Keratinocyte (primary cell): ENCODE results near the gene ZBED3. TPM values are rescaled to one million over a fixed set of nuclear protein-coding genes. Genes with fewer than 3 reads are reported as not detected.
A peak's percentile ranks its signal among the peaks of the same experiment; 100 is the strongest.

ENCODE experiments used
- DNase-seq: peaks from one replicate; pipeline ENCODE4 v3.0.0-alpha.2; 2011; ENCODE audit warnings: low read depth, missing footprints, low spot score
- FAIRE-seq: peaks from 2 replicates; lab custom pipeline; 2011; peaks lifted over from hg19 to GRCh38; lab: Jason Lieb, UNC
- H2AFZ ChIP-seq: 2 replicates; pipeline ENCODE4 v1.6.0; 2012; ENCODE audit warnings: low read length, control low read depth, inconsistent platforms; ENCODE audit not compliant: control insufficient read depth
- H3K27ac ChIP-seq: 2 replicates; pipeline ENCODE4 v1.5.1; 2011; ENCODE audit warnings: low read length; ENCODE audit not compliant: control insufficient read depth, insufficient read depth
- H3K27me3 ChIP-seq: 3 replicates; pipeline ENCODE4 v1.6.0; 2011; ENCODE audit warnings: low read length; ENCODE audit not compliant: control insufficient read depth, insufficient read depth; ENCODE audit errors: extremely low read depth
- H3K36me3 ChIP-seq, 2 experiments: 2 replicates in 1 of 2; 3 replicates in 1 of 2; pipeline ENCODE4 v1.5.1; 2011; ENCODE audit warnings: low read length in 2 of 2, mild to moderate bottlenecking in 1 of 2; ENCODE audit not compliant: control insufficient read depth in 2 of 2, insufficient read depth in 2 of 2; ENCODE audit errors: extremely low read depth in 1 of 2
- H3K4me1 ChIP-seq: 3 replicates; pipeline ENCODE4 v1.5.1; 2011; ENCODE audit warnings: low read length; ENCODE audit not compliant: control insufficient read depth, insufficient read depth; ENCODE audit errors: extremely low read depth
- H3K4me2 ChIP-seq: 3 replicates; pipeline ENCODE4 v1.6.0; 2011; ENCODE audit warnings: low read depth, low read length; ENCODE audit not compliant: control insufficient read depth, insufficient read depth; ENCODE audit errors: extremely low read depth
- H3K4me3 ChIP-seq, 3 experiments: fragments of 200-600 bp in 1 of 3; sonication (generic) in 1 of 3; 2 replicates in 2 of 3; 3 replicates in 1 of 3; pipeline ENCODE4 v1.5.1; 2011 to 2016; ENCODE audit warnings: low read length in 3 of 3, mild to moderate bottlenecking in 3 of 3, control low read depth in 2 of 3, inconsistent platforms in 1 of 3, low read depth in 1 of 3, mixed read lengths in 1 of 3, mixed run types in 1 of 3, moderate library complexity in 1 of 3; ENCODE audit not compliant: control insufficient read depth in 2 of 3, insufficient read depth in 2 of 3; ENCODE audit errors: extremely low read depth in 1 of 3
- H3K79me2 ChIP-seq: 2 replicates; pipeline ENCODE4 v1.6.0; 2012; ENCODE audit warnings: low read length; ENCODE audit not compliant: control insufficient read depth, insufficient read depth
- H3K9ac ChIP-seq: 3 replicates; pipeline ENCODE4 v1.6.0; 2011; ENCODE audit warnings: low read length; ENCODE audit not compliant: control insufficient read depth, insufficient read depth; ENCODE audit errors: extremely low read depth
- H3K9me1 ChIP-seq: 3 replicates; pipeline ENCODE4 v1.6.0; 2011; ENCODE audit warnings: low read length; ENCODE audit not compliant: control insufficient read depth, insufficient read depth; ENCODE audit errors: extremely low read depth
- H3K9me3 ChIP-seq: 2 replicates; pipeline ENCODE4 v1.5.1; 2012; ENCODE audit warnings: low read depth, low read length; ENCODE audit not compliant: control insufficient read depth
- H4K20me1 ChIP-seq: 3 replicates; pipeline ENCODE4 v1.6.0; 2011; ENCODE audit warnings: low read length; ENCODE audit not compliant: control insufficient read depth, insufficient read depth; ENCODE audit errors: extremely low read depth
- EZH2 ChIP-seq: IDR thresholded peaks from one replicate; pipeline ENCODE4 v1.6.1; 2012; ENCODE audit warnings: inconsistent platforms, mild to moderate bottlenecking, low read length, moderate library complexity
- dilution Hi-C: fragments of 300-500 bp; cut with MboI; formaldehyde crosslinking; loops from one replicate; pipeline ENCODE4 v1.7.0; 2020; ENCODE audit warnings: low sequenced_read_pairs; ENCODE audit not compliant: extremely low pct_ligation_motif_present
- polyA plus RNA-seq, 5 experiments: library from polyadenylated mRNA; depleted of rRNA in 3 of 5; stranded (reverse) in 3 of 5; stranded (forward) in 1 of 5; unstranded in 1 of 5; fragments of >200 nt; gene quantifications; 1 replicate in 1 of 5; 2 replicates in 3 of 5; 3 replicates in 1 of 5; pipeline versions ENCODE4 v1.2.1 to v1.2.3, GENCODE V29; 2011 to 2012; ENCODE audit warnings: missing spikeins in 2 of 5, low read depth in 1 of 5, low replicate concordance in 1 of 5
- TF ChIP-seq, protein P1 (sequence below), 3 experiments: IDR thresholded peaks in 1 of 3; conservative IDR thresholded peaks in 1 of 3; optimal IDR thresholded peaks in 1 of 3; 2 replicates in 2 of 3; 3 replicates in 1 of 3; pipeline versions ENCODE3 to v1.5.1; 2011; ENCODE audit warnings: low read length in 3 of 3, mild to moderate bottlenecking in 3 of 3, moderate library complexity in 2 of 3, control low read depth in 1 of 3, inconsistent platforms in 1 of 3; ENCODE audit not compliant: insufficient read depth in 2 of 3; ENCODE audit errors: extremely low read depth in 1 of 3

ZBED3 gene
- polyA plus RNA-seq, 1 donor (not counting 4 experiments of a cell fraction or from before 2014, with no cell fraction given), result 0.59 TPM

- FAIRE-seq, result peak; percentile 88
- dilution Hi-C loops, result no loop called here
- DNase-seq, result peak; percentile 33
- H3K36me3 ChIP-seq, result no peaks in the 10 kb centered on the region
- peak within 1 kb of the TSS; percentile 89 for H3K9ac ChIP-seq
- H2AFZ ChIP-seq, result peak within 1 kb of the TSS; percentile 95
- no peaks in the 10 kb centered on the region for H3K27me3 ChIP-seq
- no peaks in the 10 kb centered on the region for H3K9me1 ChIP-seq
- peak within 1 kb of the TSS; percentile 87 for H3K4me2 ChIP-seq
- H3K27ac ChIP-seq, result peak within 1 kb of the TSS; percentile 76
- peaks cover 6% of the 10 kb centered on the region for H3K4me1 ChIP-seq
- H3K79me2 ChIP-seq, result peaks cover 24% of the 10 kb centered on the region
- TF ChIP-seq EZH2, result no peak
- TF ChIP-seq, protein P1, sequence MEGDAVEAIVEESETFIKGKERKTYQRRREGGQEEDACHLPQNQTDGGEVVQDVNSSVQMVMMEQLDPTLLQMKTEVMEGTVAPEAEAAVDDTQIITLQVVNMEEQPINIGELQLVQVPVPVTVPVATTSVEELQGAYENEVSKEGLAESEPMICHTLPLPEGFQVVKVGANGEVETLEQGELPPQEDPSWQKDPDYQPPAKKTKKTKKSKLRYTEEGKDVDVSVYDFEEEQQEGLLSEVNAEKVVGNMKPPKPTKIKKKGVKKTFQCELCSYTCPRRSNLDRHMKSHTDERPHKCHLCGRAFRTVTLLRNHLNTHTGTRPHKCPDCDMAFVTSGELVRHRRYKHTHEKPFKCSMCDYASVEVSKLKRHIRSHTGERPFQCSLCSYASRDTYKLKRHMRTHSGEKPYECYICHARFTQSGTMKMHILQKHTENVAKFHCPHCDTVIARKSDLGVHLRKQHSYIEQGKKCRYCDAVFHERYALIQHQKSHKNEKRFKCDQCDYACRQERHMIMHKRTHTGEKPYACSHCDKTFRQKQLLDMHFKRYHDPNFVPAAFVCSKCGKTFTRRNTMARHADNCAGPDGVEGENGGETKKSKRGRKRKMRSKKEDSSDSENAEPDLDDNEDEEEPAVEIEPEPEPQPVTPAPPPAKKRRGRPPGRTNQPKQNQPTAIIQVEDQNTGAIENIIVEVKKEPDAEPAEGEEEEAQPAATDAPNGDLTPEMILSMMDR (optimal IDR thresholded peaks at IDR 0.05 in 1 of 3, IDR thresholded peaks at IDR 0.05 in 1 of 3, conservative IDR thresholded peaks at IDR 0.05 in 1 of 3; ENCODE audit: extremely low read depth in 1 of 3, insufficient read depth in 2 of 3, low read length in 3 of 3), result no peak
- no peaks in the 10 kb centered on the region for H4K20me1 ChIP-seq
- peak within 1 kb of the TSS; percentile 81 to 99 (median 95) for H3K4me3 ChIP-seq
- no peaks in the 10 kb centered on the region for H3K9me3 ChIP-seq
Observed at GRCh38 chr5:77030097-77031071, 56.7 kb downstream of the ZBED3 start, which contains the start of gene AGGF1. Gene AGGF1 (plus strand): TSS chr5:77030404. CDS start chr5:77030767, 363 bp downstream.

DNA sequence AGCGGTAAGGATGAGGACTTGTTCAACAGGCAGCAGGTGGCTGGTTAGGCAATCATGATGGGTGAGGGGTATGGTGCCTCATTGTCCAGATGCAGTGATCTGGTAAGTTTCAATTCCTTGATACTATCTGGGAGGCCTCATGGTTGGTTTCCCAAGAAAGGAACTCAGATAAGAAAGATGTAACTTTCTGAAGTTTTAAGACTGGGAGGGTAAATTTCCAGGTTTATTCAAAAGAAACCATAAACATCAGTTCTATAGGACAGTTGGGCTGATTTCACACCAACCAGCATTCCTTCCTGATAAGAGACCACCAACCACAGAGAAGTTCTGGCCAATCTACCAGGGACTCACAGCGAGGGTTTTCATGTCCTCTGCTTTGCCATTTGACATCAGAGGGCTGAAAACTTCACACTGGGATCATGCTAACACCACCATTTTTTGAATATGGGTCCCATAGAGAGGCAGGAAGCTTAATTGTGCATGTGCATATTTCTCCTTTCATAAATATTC is 57.7 kb downstream of the ZBED3 start:
- peak overlapping the region; percentile 95 for H2AFZ ChIP-seq
- FAIRE-seq (peak; percentile 43), DNase-seq (no peak)
- H3K9ac ChIP-seq, result no peak overlapping the region
- peaks cover 24% of the 10 kb centered on the region for H3K79me2 ChIP-seq
- H3K4me2 ChIP-seq, result peak overlapping the region; percentile 87
- H4K20me1 ChIP-seq, result no peaks in the 10 kb centered on the region
- peaks cover 1% of the 10 kb centered on the region for H3K27me3 ChIP-seq
- no peaks in the 10 kb centered on the region for H3K36me3 ChIP-seq
- no peaks in the 10 kb centered on the region for H3K9me1 ChIP-seq
- H3K4me1 ChIP-seq, result peaks cover 6% of the 10 kb centered on the region
- H3K9me3 ChIP-seq, result no peaks in the 10 kb centered on the region
- H3K27ac ChIP-seq, result no peak overlapping the region
- H3K4me3 ChIP-seq, result no peak overlapping the region
- dilution Hi-C loops, result no loop called here
- TF ChIP-seq, protein P1 (optimal IDR thresholded peaks at IDR 0.05 in 1 of 3, IDR thresholded peaks at IDR 0.05 in 1 of 3, conservative IDR thresholded peaks at IDR 0.05 in 1 of 3; ENCODE audit: extremely low read depth in 1 of 3, insufficient read depth in 2 of 3, low read length in 3 of 3), result no peak
- no peak for TF ChIP-seq EZH2
